Breast epithelium (tissue), 3 donors: Measurements from ENCODE around the gene MYO1D.

Source experiments
- POLR2AphosphoS5 ChIP-seq, 3 donors: sonication (generic); formaldehyde crosslinking; IDR thresholded peaks; one replicate each; pipeline ENCODE4 v1.6.1; 2017; ENCODE audit warnings: antibody characterized with exemption in 3 of 3
- TF ChIP-seq, protein P1 (sequence below), 3 donors: fragments of 450-650 bp; IDR thresholded peaks; one replicate each; pipeline ENCODE4 v1.5.1; 2016 to 2017; ENCODE audit warnings: antibody characterized with exemption in 3 of 3, mild to moderate bottlenecking in 3 of 3, moderate library complexity in 3 of 3

- TF ChIP-seq, protein P1, sequence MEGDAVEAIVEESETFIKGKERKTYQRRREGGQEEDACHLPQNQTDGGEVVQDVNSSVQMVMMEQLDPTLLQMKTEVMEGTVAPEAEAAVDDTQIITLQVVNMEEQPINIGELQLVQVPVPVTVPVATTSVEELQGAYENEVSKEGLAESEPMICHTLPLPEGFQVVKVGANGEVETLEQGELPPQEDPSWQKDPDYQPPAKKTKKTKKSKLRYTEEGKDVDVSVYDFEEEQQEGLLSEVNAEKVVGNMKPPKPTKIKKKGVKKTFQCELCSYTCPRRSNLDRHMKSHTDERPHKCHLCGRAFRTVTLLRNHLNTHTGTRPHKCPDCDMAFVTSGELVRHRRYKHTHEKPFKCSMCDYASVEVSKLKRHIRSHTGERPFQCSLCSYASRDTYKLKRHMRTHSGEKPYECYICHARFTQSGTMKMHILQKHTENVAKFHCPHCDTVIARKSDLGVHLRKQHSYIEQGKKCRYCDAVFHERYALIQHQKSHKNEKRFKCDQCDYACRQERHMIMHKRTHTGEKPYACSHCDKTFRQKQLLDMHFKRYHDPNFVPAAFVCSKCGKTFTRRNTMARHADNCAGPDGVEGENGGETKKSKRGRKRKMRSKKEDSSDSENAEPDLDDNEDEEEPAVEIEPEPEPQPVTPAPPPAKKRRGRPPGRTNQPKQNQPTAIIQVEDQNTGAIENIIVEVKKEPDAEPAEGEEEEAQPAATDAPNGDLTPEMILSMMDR (IDR thresholded peaks at IDR 0.05) = no peak
- no peak for TF ChIP-seq POLR2AphosphoS5 (IDR thresholded peaks at IDR 0.05)
Observed at GRCh38 chr17:32546031-32546444, 330.9 kb downstream of the MYO1D start.
